ENCODE measurements around the gene TNPO2.
"Not testable (repeated sequence)": the region's sequence is repeated elsewhere in the genome, so short reads cannot be mapped to it uniquely, and the experiment has no call there.

Gene TNPO2

GRCh38 chr19:12701596-12702282 is 22.0 kb downstream of the TNPO2 start:
- TF ChIP-seq CTCF (IDR thresholded peaks at IDR 0.05; ENCODE audit: borderline replicate concordance, extremely low read depth, low read length, poor library complexity, severe bottlenecking) = no peak
- ATAC-seq (ENCODE audit: insufficient read depth, low read depth) = no peak
- H3K9ac ChIP-seq (ENCODE audit: low read depth, low read length) = no peak overlapping the region
- DNase-seq = no peak
- no peaks in the 10 kb centered on the region for H3K79me2 ChIP-seq (ENCODE audit: insufficient read depth, low read length)
- H3K27ac ChIP-seq (ENCODE audit: low read length) = no peak overlapping the region
- peaks cover 77% of the 10 kb centered on the region for H3K36me3 ChIP-seq (ENCODE audit: insufficient read depth, low read length)
- H3K9me3 ChIP-seq (ENCODE audit: insufficient read depth, low read length, severe bottlenecking) = no peaks in the 10 kb centered on the region
- H3K4me1 ChIP-seq (ENCODE audit: insufficient read depth, low read length) = peaks cover 24% of the 10 kb centered on the region
- H3K4me2 ChIP-seq (ENCODE audit: insufficient read depth, low read length) = no peak overlapping the region
- H2AFZ ChIP-seq (ENCODE audit: low read depth, low read length) = no peak overlapping the region
- H3K4me3 ChIP-seq (ENCODE audit: low read depth in 1 of 2, low read length in 2 of 2) = no peak overlapping the region
- no peaks in the 10 kb centered on the region for H3K27me3 ChIP-seq (ENCODE audit: insufficient read depth, low read length, poor library complexity)
- peaks cover 20% of the 10 kb centered on the region for H4K20me1 ChIP-seq (ENCODE audit: insufficient read depth, low read length)

- Histone ChIP-seq H3K27me3 (ENCODE audit: insufficient read depth, low read length, poor library complexity) (no peaks in the 10 kb centered on the region), H3K36me3 (ENCODE audit: insufficient read depth, low read length) (peaks cover 43% of the 10 kb centered on the region), H2AFZ (ENCODE audit: low read depth, low read length) (no peak overlapping the region), H4K20me1 (ENCODE audit: insufficient read depth, low read length) (peaks cover 9% of the 10 kb centered on the region; the same call in 1 of the 2 replicates), H3K9ac (ENCODE audit: low read depth, low read length) (no peak overlapping the region), H3K9me3 (ENCODE audit: insufficient read depth, low read length, severe bottlenecking) (no peaks in the 10 kb centered on the region), H3K79me2 (ENCODE audit: insufficient read depth, low read length) (peaks cover 9% of the 10 kb centered on the region; the same call in 1 of the 2 replicates), H3K4me2 (ENCODE audit: insufficient read depth, low read length) (peak overlapping the region; percentile 90; the same call in 1 of the 2 replicates), H3K4me1 (ENCODE audit: insufficient read depth, low read length) (peaks cover 44% of the 10 kb centered on the region), H3K4me3 (ENCODE audit: low read depth in 1 of 2, low read length in 2 of 2) (peak overlapping the region in 1 of 2 experiments; percentile 98; a peak in 1 of 4 replicates), H3K27ac (ENCODE audit: low read length) (no peak overlapping the region)
- TF ChIP-seq CTCF (IDR thresholded peaks at IDR 0.05; ENCODE audit: borderline replicate concordance, extremely low read depth, low read length, poor library complexity, severe bottlenecking) = no peak
- TF ChIP-seq EZH2 (IDR thresholded peaks at IDR 0.05; ENCODE audit: borderline replicate concordance, low read depth, low read length, severe bottlenecking) = no peak
- ATAC-seq (ENCODE audit: insufficient read depth, low read depth) = no peak
- DNase-seq = no peak
Observed at GRCh38 chr19:12698138-12698537, 25.6 kb downstream of the TNPO2 start.

GRCh38 chr19:12697425-12697824 is 26.3 kb downstream of the TNPO2 start:
- not testable (repeated sequence) for DNase-seq; H3K9me3 ChIP-seq (ENCODE audit: insufficient read depth, low read length, severe bottlenecking); H2AFZ ChIP-seq (ENCODE audit: low read depth, low read length); H4K20me1 ChIP-seq (ENCODE audit: insufficient read depth, low read length); H3K27me3 ChIP-seq (ENCODE audit: insufficient read depth, low read length, poor library complexity); H3K27ac ChIP-seq (ENCODE audit: low read length); ATAC-seq (ENCODE audit: insufficient read depth, low read depth); H3K79me2 ChIP-seq (ENCODE audit: insufficient read depth, low read length)
- Histone ChIP-seq H3K36me3 (ENCODE audit: insufficient read depth, low read length) (peaks cover 40% of the 10 kb centered on the region), H3K4me3 (ENCODE audit: low read depth in 1 of 2, low read length in 2 of 2) (peak overlapping the region; percentile 84 to 98; a peak in 3 of 4 replicates), H3K4me1 (ENCODE audit: insufficient read depth, low read length) (peaks cover 44% of the 10 kb centered on the region), H3K4me2 (ENCODE audit: insufficient read depth, low read length) (peak overlapping the region; percentile 90), H3K9ac (ENCODE audit: low read depth, low read length) (peak overlapping the region; percentile 80)

- H3K27ac ChIP-seq (ENCODE audit: low read length) = peak within 1 kb of the TSS; percentile 86
- 0 out of 2 replicates have a peak, but pooled peaks cover 5% of the 10 kb centered on the region for H4K20me1 ChIP-seq (ENCODE audit: insufficient read depth, low read length)
- no peaks in the 10 kb centered on the region for H3K27me3 ChIP-seq (ENCODE audit: insufficient read depth, low read length, poor library complexity)
- DNase-seq (peak; percentile 97), ATAC-seq (ENCODE audit: insufficient read depth, low read depth) (peak; percentile 92)
- peak within 1 kb of the TSS; percentile 80 for H3K9ac ChIP-seq (ENCODE audit: low read depth, low read length)
- peaks cover 33% of the 10 kb centered on the region for H3K36me3 ChIP-seq (ENCODE audit: insufficient read depth, low read length)
- peak within 1 kb of the TSS; percentile 84 to 98 for H3K4me3 ChIP-seq (ENCODE audit: low read depth in 1 of 2, low read length in 2 of 2)
- H3K9me3 ChIP-seq (ENCODE audit: insufficient read depth, low read length, severe bottlenecking) = no peaks in the 10 kb centered on the region
- peak within 1 kb of the TSS; percentile 90 for H2AFZ ChIP-seq (ENCODE audit: low read depth, low read length)
- TF ChIP-seq EZH2 (IDR thresholded peaks at IDR 0.05; ENCODE audit: borderline replicate concordance, low read depth, low read length, severe bottlenecking) (no peak), CTCF (IDR thresholded peaks at IDR 0.05; ENCODE audit: borderline replicate concordance, extremely low read depth, low read length, poor library complexity, severe bottlenecking) (peak; percentile 9)
- H3K4me1 ChIP-seq (ENCODE audit: insufficient read depth, low read length) = peaks cover 44% of the 10 kb centered on the region
- peaks cover 9% of the 10 kb centered on the region; the same call in 1 of the 2 replicates for H3K79me2 ChIP-seq (ENCODE audit: insufficient read depth, low read length)
- peak within 1 kb of the TSS; percentile 90 for H3K4me2 ChIP-seq (ENCODE audit: insufficient read depth, low read length)
Observed at GRCh38 chr19:12696366-12697335, 27.1 kb downstream of the TNPO2 start, which contains the start of gene FBXW9. Gene FBXW9, minus strand, starts transcription at chr19:12696631. Its CDS starts 50 bp downstream, at chr19:12696581.

All from DND-41 (cell line).